ENCODE measurements around the gene SYCE1L. TPM values are rescaled to one million over a fixed set of nuclear protein-coding genes. Genes with fewer than 3 reads are reported as not detected.

SYCE1L gene
- total and polyA plus RNA-seq, 9 of the 15 experiments (the other 6 are each of a cell fraction or from before 2014, with no cell fraction given): 0.54 to 2.7 (median 1.1) TPM; not detected in 5

DNA sequence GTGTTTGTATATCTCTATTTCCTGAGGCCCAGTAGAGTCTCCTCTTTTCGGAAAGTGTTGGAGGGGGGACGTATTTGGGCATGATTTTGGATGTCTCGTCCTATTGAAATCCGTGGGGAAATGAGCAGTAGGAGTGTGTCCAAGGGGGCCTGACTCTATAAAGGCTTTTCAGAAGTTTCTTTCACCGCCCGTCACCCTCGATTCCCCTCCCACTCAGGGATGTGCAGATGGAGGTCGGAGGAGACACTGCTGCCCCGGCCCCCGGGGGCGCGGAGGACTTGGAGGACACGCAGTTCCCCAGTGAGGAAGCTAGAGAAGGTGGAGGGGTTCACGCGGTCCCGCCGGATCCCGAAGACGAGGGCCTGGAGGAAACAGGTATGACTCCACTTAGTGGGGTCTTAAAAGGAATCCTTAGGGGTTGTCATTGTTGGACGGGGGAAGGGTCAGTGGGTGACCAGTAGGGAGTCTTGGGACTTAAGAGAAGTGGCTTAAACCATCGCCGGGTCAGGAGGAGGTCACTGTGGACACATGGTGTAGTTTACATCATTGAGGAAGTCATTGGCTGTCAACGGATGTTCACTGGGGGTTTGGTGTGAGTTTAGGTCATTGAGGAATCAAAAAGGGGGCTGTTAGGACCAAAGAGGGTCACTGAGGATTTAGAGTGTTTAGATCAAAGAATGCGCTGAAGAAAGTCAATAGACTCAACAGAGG lies 7.8 kb upstream of the SYCE1L start (continued):
- TF ChIP-seq CUX1 (CRISPR knock-in tag; IDR thresholded peaks at IDR 0.05) (no peak), HNRNPLL (IDR thresholded peaks at IDR 0.05; ENCODE audit: low read depth, low read length, poor library complexity, severe bottlenecking) (no peak), PHF20 (IDR thresholded peaks at IDR 0.05; ENCODE audit: partially characterized antibody) (peak; percentile 13), ZKSCAN1 (IDR thresholded peaks at IDR 0.05; ENCODE audit: low read depth, low read length) (no peak), NUFIP1 (IDR thresholded peaks at IDR 0.05; ENCODE audit: partially characterized antibody) (no peak), TEAD4 (IDR thresholded peaks at IDR 0.05; ENCODE audit: low read length) (no peak), TEAD4 (CRISPR knock-in tag; IDR thresholded peaks at IDR 0.05; ENCODE audit: borderline replicate concordance) (no peak), WHSC1 (IDR thresholded peaks at IDR 0.05; ENCODE audit: low read length) (no peak), CREM (IDR thresholded peaks at IDR 0.05; ENCODE audit: low read depth) (0 out of 2 replicates have a peak, but pooled peaks have one; percentile 5), FOXM1 (IDR thresholded peaks at IDR 0.05; ENCODE audit: low read depth) (no peak), FOXM1 (CRISPR knock-in tag; IDR thresholded peaks at IDR 0.05; ENCODE audit: low read depth) (0 out of 2 replicates have a peak, but pooled peaks have one; percentile 53), CCNT2 (IDR thresholded peaks at IDR 0.05; ENCODE audit: borderline replicate concordance, extremely low read depth, insufficient read length, low read depth, low read length) (no peak), ZNF785 (CRISPR knock-in tag; IDR thresholded peaks at IDR 0.05) (no peak), NCOR1 (IDR thresholded peaks at IDR 0.05) (no peak), PATZ1 (CRISPR knock-in tag; IDR thresholded peaks at IDR 0.05; ENCODE audit: borderline replicate concordance) (no peak), TCF3 (CRISPR knock-in tag; IDR thresholded peaks at IDR 0.05) (no peak), TEAD2 (tag; IDR thresholded peaks at IDR 0.05) (no peak), HNRNPH1 (optimal IDR thresholded peaks at IDR 0.05; ENCODE audit: low read depth, low read length) (no peak), ZBTB5 (IDR thresholded peaks at IDR 0.05) (no peak), SRSF9 (IDR thresholded peaks at IDR 0.05; ENCODE audit: borderline replicate concordance, low read depth, low read length) (no peak)

Measured in K562 (cell line).